Measurements from ENCODE around the gene NLRP14.

NLRP14 gene, protein sequence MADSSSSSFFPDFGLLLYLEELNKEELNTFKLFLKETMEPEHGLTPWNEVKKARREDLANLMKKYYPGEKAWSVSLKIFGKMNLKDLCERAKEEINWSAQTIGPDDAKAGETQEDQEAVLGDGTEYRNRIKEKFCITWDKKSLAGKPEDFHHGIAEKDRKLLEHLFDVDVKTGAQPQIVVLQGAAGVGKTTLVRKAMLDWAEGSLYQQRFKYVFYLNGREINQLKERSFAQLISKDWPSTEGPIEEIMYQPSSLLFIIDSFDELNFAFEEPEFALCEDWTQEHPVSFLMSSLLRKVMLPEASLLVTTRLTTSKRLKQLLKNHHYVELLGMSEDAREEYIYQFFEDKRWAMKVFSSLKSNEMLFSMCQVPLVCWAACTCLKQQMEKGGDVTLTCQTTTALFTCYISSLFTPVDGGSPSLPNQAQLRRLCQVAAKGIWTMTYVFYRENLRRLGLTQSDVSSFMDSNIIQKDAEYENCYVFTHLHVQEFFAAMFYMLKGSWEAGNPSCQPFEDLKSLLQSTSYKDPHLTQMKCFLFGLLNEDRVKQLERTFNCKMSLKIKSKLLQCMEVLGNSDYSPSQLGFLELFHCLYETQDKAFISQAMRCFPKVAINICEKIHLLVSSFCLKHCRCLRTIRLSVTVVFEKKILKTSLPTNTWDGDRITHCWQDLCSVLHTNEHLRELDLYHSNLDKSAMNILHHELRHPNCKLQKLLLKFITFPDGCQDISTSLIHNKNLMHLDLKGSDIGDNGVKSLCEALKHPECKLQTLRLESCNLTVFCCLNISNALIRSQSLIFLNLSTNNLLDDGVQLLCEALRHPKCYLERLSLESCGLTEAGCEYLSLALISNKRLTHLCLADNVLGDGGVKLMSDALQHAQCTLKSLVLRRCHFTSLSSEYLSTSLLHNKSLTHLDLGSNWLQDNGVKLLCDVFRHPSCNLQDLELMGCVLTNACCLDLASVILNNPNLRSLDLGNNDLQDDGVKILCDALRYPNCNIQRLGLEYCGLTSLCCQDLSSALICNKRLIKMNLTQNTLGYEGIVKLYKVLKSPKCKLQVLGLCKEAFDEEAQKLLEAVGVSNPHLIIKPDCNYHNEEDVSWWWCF

DNA sequence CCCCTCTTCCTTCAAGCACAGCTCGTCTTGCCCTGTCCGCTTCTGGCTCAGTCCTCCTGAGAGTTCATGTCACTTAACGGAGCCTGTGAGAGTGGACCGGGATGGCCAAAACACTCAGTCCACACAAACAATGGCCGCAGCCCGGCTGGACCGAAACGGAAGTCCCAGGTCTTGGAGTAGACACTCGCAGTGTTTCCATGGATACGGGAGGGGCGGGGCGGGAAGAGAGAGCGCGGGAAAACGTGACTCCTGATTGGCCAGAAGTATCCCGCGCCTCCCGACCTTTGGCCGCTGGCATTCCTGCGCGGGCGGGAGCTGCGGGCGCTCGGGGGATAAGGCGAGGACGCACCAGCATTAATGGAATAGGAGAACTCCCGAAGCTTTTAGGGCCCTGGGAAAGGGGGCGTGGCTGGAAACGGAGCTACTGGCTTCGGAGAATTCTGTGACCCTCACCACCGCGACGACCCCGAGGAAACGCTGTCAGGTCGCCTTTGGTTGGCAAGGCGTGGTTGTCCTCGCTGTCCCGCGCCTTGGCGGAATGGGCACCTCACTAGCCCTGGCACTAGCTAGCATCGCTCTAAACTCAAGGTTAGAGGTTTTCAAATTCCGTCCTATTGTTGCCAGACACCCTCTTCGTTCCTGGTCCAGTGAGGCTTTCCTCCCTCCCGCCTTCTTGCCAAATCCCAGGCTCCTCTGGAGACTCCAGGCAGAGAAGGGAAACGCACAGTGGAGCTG is at the start of gene NLRP14, which contains the start of gene ZNF214:
NLRP14 (plus strand) TSS at position 297 of the 735 bp plus-strand sequence. CDS start 18,108 bp downstream, outside the sequence.
ZNF214 (minus strand) TSS at position 164 of the 735 bp plus-strand sequence. CDS start 17,511 bp downstream, outside the sequence.
- no peak for DNase-seq (ENCODE audit: low read depth in 3 of 3, low spot score in 1 of 3)

GRCh38 chr11:6979365-6979764 is 40.9 kb upstream of the NLRP14 start:
- no peak for DNase-seq (ENCODE audit: low read depth in 3 of 3, low spot score in 1 of 3)

DNA sequence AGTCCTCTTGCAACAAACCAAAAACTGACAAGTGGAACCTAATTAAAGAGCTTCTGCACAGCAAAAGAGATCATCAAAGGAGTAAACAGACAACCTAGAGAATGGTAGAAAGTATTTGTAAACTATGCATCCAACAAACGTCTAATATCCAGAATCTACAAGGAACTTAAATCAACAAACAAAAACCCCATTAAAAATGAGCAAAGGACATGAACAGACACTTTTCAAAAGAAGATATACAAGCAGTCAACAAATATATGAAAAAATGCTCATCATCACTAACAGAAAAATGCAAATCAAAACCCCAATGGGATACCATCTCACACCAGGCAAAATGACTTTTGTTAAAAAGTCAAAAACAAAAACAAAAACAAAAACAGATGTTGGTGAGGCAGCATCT is 33.8 kb upstream of the NLRP14 start:
- no peak for DNase-seq (ENCODE audit: low read depth in 3 of 3, low spot score in 1 of 3)

GRCh38 chr11:6988506-6988905 is 31.8 kb upstream of the NLRP14 start:
- no peak for DNase-seq (ENCODE audit: low read depth in 3 of 3, low spot score in 1 of 3)

GRCh38 chr11:6991227-6991626 is 29.1 kb upstream of the NLRP14 start:
- no peak for DNase-seq (ENCODE audit: low read depth in 3 of 3, low spot score in 1 of 3)

- DNase-seq (ENCODE audit: low read depth in 3 of 3, low spot score in 1 of 3), result no peak
Observed at GRCh38 chr11:6992026-6992425, 28.3 kb upstream of the NLRP14 start.

DNA sequence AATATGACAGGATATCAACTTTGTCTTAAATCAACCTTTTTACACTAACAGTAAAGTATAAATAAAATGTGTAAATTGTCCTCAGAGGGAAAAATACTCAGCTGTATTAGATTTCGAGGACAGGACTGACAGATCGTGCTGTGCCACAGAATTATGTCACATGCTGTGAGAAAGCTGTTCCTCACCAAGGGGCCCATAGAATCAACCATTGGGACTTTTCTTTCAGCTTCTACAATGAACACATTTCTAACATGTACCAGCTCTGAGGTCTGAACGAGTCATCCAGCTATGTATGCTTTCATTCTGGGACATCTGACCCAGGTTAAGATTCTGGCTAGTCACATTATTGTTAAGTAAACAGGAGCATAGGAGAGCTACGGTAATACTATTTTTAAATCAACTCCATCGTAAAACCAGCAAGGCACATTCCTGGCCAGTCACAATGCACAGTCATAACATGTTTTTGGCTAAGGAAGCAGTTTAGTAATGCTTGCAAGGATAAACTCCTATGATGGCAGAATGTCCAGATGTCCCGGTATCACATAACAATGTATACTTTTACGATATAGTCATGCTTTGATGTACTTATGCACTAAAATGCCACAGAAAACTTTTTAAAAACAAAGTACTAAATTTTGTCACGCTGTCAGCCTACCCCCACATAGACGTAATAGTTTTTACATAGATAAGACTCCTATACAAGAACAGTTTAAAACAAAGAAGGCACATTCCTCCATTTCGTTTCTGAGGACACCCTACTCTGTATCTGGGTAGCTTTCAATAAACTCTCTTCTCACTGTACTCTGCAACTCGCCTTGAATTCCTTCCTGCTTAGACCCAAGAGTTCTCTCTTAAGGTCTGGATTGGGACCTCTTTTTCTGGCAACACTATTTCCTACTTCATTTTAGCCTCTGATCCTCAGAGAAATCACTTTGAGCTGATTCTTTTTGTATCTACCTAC is 27.5 kb upstream of the NLRP14 start:
- DNase-seq (ENCODE audit: low read depth in 3 of 3, low spot score in 1 of 3), result no peak

DNA sequence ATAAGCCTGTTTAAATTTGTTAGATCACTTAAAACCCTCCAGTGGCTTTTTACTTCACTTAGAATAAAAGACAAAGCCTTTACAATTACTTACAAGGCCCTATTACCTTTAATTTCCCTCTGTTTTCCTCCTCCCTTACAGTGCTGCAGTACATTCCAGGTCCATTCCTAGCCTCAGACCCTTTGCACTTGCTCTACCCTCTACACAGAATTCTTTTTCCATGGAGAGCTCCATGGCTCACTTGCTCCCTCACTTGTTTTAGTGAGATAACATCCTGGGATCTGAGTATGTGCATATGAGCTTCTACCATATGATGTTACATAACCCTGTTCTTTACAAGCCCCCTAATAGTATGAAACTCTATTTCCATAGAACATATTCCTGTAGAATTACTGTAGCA is 24.6 kb upstream of the NLRP14 start:
- no peak for DNase-seq (ENCODE audit: low read depth in 3 of 3, low spot score in 1 of 3)

- DNase-seq (ENCODE audit: low read depth in 3 of 3, low spot score in 1 of 3), result no peak
Observed at GRCh38 chr11:7004482-7004881, 15.8 kb upstream of the NLRP14 start.

- no peak for DNase-seq (ENCODE audit: low read depth in 3 of 3, low spot score in 1 of 3)
Observed at GRCh38 chr11:7014118-7014517, 6.2 kb upstream of the NLRP14 start.

DNA sequence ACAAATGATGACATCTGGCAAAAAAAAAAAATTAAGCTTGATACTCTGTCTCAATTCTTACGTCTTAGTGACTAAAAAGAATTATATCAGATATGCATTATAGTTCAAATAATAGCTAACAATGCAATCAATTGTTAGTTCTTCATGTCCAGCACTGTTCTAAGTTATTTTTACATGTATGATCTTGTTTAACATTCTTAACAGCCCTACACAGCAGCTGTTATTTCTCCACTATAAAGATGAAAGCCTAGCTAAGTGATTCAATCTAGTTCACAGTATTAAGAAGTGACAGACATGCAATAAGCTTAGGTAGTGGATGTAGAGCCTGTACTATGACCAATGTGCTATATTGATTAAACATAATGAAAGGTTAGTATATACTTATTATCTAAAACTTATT is 4.3 kb upstream of the NLRP14 start:
- DNase-seq (ENCODE audit: low read depth in 3 of 3, low spot score in 1 of 3), result no peak

GRCh38 chr11:7019500-7020182 is 638 bp upstream of the NLRP14 start:
- no peak for DNase-seq (ENCODE audit: low read depth in 3 of 3, low spot score in 1 of 3)

DNA sequence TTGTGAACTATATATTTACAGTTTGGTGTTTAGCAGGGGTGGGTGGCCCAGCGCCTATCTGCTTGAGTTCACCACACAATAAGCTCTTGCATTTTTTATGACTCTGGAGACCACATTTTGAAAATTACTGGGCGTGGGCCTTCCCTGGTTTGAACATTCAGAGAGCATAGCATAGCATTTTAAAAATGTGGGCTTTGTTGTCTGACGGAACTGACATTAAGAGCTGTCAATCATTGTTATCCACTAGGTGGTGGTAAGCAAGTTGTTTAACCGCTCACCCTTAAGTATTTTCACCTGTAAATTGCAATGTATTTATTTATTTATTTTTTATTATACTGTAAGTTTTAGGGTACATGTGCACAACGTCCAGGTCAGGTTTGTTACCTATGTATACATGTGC is 1.0 kb downstream of the NLRP14 start:
- no peak for DNase-seq (ENCODE audit: low read depth in 3 of 3, low spot score in 1 of 3)

DNA sequence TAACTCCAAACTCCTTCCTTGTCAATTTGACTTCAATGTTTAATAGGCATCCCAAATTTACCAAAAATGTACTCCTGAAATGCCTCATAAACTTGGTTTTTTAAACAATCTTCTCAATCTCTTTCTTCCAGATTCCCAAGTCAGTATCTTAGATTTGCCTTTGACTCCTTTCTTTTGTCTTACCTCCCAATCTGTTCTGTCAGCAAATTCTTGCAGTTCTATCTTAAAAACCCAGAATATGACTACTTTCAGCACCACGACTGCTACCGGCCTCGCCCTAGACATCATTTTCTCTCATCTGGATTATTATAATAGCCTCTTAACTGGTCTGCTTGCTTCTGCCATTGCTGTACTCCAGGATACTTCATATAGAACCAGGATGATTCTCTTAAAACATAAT is 7.9 kb downstream of the NLRP14 start:
- DNase-seq (ENCODE audit: low read depth in 3 of 3, low spot score in 1 of 3), result no peak

GRCh38 chr11:7030836-7031235 is 10.6 kb downstream of the NLRP14 start:
- DNase-seq (ENCODE audit: low read depth in 3 of 3, low spot score in 1 of 3), result no peak

DNA sequence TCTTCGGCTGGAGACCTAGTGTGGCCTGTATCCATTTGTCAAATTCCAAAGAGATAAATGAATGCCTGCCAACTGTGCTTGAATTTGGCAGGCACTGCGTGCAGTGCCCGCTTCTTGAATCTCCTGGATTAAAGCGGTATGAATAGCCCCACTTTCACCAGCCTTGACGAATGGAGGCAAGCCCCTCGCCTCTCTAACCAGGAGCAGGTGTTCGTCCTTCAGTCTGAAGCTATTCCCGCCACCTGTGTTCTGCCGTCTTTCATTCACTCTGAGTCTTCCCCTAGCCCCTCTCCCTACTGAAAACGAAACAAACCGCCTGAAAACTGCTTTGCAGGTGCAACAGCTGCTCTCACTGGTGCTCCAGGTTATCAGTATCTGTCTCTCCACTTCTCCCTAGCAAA is 11.2 kb downstream of the NLRP14 start:
- DNase-seq (ENCODE audit: low read depth in 3 of 3, low spot score in 1 of 3), result no peak

GRCh38 chr11:7032692-7033091 is 12.4 kb downstream of the NLRP14 start:
- DNase-seq (ENCODE audit: low read depth in 3 of 3, low spot score in 1 of 3), result no peak

GRCh38 chr11:7034019-7034418 is 13.7 kb downstream of the NLRP14 start:
- DNase-seq (ENCODE audit: low read depth in 3 of 3, low spot score in 1 of 3), result no peak

DNA sequence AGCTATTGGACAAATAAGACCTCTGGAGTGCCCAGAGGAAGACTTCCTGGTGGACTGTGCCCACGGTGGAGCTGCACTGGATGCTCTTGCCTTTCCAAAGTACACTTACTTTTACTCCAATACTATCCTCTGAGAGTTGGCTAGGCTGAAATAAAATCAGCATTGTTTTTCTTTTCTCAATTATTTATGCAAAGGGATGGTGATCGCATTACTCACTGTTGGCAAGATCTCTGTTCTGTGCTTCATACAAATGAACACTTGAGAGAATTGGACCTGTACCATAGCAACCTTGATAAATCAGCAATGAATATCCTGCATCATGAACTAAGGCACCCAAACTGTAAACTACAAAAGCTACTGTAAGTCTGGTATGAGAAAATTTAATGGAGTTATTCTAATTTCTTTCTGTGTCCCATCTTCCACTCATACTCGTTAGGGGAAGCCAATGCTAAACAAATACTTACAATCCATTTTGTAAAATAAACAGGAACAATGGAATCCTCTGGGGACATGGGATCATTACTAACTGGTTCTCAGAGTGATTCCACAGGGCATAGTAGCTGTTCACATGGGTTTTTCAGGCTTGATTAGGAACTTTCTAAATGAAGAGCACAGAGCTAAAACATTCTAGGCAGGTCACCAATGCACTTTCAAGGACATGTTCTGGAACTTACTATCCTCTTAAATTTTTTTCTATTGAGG is 26.3 kb downstream of the NLRP14 start:
- no peak for DNase-seq (ENCODE audit: low read depth in 3 of 3, low spot score in 1 of 3)

All from stimulated activated CD4-positive, alpha-beta T cell treated with anti-CD3 and anti-CD28 coated beads, TNF-alpha, amount 100 ng/mL, for 1 hour (primary cell).